ENCODE measurements around the gene GABRR3.
"Not testable (repeated sequence)": the region's sequence is repeated elsewhere in the genome, so short reads cannot be mapped to it uniquely, and the experiment has no call there.

The GABRR3 gene

DNA sequence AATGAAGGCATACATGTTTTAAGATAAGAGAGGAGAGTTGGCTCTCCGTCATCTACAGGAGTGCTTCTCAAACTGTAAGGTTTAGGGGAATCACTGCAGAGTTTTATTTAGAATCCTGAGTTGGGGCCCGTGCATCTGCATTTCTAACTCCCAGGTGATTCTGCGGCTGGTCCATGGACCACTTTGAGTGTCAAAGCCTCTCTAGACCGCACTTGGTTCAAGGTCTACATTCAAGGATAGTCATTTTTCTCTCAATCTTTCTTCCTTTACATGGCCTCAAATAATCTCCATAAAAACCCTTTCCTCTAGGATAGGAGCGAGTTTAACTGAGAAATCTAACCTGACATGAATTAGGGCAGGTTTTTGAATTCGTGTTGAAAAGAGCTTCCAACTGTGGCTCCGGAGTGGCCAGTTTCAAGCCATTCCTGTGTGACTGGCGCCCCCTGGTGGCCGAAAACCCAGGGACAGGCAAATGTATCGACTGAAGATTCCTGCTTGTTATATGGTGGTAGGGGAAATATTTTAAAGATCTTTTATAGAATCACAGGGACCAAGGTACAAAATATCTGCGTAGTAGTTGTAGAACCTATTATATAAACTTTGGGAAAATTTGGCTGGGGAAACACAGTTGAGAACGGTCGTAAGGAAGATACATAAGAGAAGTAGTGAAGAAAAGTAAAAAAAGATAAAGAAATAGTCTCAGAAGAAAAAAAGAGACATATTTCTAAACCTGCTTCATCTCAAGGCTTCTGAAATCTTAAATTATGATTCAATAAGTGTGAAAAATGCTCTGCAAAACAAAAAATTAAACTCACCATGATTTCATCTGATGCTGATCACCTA, 11.9 kb downstream of the GABRR3 start:
- peak in 55 of 56 donors; percentile 32 to 98 (median 71) for DNase-seq

DNA sequence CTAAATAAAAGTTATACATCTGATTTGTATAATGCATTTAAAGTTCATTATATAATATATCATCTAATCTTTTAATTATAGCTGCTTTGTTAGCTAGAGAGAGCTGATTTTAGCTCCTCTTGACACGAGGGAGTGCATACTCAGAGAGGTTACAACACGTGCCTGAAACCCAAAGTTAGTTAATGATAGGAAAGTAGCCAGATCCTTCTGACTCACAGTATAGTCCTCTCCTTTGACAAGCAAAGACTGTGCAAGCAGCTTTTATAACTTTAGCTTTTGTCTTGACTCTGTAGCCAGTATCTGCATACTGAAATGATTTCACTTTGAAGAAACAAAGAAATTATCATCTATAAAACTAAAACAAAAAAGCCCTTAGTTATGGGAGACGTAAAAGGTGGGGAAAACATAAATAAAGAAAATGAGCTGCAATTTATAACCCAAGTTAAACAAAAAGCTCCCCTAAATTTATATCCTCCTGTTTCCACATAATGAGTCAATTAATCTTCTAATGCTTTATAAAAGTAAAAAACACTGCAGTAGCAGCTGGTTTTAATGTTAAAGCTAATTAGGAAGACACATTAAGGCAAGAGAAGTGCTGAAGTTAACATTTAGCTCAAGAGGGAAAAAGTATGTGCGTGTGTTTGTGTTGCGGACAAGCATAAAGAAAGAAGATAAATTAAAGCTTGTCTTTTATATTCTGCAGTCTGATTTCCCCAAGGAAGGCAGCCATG, 13.1 kb downstream of the GABRR3 start:
- no peak for DNase-seq

GRCh38 chr3:98020412-98020811, 14.7 kb downstream of the GABRR3 start:
- DNase-seq, result no peak

GRCh38 chr3:98018301-98018700, 16.8 kb downstream of the GABRR3 start:
- no peak for DNase-seq

- DNase-seq, result no peak
Observed at GRCh38 chr3:98014268-98014585, 20.9 kb downstream of the GABRR3 start.

DNA sequence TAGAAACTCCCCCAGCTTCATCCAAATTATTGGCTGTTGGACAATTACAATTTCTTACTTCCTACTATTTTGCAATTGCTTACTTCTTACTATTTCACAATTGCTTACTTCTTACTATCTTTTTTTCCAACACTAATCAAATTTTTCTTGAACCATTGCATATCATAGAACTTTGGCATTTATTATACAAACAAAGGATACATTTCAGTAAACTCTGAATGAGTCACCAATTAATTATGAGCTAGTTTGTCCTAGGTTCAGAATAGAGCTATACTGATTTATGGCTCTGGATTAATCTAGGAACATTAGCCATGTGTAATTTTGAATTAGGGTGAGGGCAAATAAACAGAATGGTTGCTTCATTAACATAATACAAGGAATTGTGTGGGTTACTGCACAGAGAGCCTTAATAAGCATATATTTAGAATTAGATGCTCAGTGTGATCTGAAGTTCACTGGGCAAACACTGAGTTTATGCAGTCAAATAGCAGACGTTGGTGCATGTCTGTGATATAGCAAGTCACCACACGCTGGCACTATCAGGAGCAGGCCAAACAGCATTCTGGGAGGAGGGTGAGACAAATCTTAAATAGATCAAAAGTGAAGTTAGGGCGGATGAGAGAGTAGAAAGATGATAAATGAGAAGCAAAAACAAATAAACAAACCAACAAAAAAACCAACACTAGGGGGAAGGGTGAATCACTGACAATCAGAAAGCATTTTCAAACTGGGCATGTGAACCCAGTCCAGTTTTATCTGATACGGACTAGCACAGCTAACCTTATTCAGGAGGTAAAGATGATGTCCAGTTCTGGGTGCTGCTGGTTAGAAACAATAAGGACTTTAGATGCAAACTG, 21.5 kb downstream of the GABRR3 start:
- DNase-seq, result no peak

DNA sequence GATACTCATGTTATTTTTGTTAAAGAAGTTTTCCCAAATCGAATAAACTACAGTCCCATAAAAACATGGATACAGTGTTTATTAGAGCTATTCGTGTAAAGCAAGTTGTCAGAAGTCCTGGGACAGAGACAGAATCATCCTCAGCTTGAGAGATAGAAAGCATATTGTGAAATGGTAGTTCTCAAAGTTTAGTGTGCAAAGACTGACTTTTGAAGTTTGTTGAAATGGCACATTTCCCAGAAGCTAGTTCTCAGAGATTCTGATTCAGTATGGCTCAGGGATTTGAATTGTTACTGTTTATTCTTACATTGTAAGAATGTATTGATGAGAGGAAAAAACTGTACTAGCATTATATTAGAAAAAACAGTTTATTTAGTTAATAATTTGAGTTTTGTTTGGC, 22.1 kb downstream of the GABRR3 start:
- DNase-seq, result no peak

DNA sequence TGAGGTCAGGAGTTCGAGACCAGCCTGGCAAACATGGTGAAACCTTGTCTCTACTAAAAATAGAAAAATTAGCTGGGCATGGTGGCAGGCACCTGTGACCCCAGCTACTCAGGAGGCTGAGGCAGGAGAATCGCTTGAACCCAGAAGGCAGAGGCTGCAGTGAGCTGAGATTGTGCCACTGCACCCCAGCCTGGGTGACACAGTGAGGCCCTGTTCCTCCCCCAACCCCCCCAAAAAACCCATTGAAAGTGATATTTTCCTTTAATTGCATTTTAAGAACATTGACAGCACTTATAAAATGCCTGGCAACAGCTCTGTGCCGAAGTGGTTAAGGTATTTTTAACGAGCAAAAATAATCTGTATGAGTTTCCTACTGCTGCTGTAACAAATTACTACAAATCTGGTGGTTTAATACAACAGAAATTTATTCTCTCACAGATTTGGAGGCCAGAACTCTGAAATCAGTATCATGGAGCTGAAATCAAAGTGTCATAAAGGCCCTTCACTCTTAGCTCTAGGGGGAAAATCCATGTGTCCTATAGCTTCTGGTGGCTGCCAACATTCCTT, 24.1 kb downstream of the GABRR3 start:
- DNase-seq, result not testable (repeated sequence)

DNA sequence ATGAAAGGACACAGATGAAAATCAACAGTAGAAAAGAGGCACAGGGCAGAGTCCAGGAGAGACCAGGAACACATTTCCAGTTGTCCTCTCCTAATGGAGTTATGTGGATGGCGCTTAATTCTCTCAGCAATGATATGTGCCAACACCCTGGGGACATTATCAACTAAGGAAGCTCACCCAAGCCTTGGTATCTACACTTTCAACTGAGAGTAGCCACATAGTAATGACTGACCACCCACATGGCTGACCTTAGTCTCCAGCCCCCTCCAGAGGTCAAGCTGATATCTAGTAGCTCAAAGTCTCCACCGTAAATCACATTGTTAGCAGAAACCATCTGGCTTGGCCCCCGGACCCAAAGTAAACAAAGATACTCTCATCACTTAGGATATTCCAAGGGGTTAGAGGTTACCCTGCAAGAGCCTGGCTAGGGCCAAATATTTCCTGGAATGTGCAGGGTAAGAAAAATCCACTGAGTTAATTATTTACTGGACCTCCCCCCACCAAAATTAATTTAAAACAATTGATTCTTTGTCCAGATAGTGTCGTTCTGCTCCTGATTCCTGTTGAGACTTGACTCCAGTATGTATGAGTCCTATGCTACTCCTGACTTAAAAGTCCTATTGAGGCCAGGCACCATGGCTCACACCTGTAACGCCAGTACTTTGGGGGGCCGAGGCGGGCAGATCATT, 24.8 kb downstream of the GABRR3 start:
- DNase-seq, result no peak

- no peak for DNase-seq
Observed at GRCh38 chr3:98008855-98009254, 26.3 kb downstream of the GABRR3 start.

DNA sequence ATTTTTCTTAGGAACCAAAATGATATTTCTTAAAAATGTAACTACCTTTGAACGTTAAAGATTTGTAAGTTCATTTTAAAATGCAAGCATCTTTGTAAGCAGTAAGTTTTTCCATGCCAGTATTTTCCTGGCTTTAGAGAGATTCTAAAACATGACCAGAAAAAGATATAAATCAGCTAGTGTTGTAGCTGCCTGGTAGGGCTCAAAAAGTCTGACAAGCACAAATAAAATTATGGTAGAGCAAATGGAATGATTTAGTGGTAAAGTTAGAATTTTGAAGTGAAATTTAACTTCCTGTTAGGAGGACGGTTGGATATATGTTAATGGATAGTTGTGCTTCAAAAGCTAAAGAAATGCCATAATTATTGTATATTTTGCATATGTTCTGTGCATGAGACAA, 29.7 kb downstream of the GABRR3 start:
- DNase-seq, result no peak

DNA sequence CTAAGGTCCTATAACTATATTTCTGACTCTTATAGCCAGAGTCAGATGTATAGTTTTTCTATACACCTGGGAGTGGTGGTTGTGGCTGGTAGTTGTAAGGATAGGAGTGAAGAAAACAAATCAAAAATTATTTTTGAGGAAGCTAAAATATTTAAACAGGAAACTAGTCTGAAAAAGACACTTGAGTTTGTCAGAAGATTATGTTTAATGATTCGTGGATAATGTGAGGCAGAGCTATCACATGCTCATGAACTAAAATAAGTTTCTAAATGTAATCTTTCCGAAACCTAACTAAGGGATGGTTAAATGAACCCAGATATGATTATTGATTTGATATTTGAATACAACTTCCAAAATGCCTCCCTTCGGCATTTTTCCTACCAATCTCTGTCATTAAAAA, 30.4 kb downstream of the GABRR3 start:
- DNase-seq, result no peak

GRCh38 chr3:98003306-98003969, 31.7 kb downstream of the GABRR3 start:
- no peak for DNase-seq

- no peak for DNase-seq
Observed at GRCh38 chr3:98002717-98003116, 32.4 kb downstream of the GABRR3 start.

GRCh38 chr3:97999994-98000393, 35.1 kb downstream of the GABRR3 start:
- DNase-seq, result no peak

DNA sequence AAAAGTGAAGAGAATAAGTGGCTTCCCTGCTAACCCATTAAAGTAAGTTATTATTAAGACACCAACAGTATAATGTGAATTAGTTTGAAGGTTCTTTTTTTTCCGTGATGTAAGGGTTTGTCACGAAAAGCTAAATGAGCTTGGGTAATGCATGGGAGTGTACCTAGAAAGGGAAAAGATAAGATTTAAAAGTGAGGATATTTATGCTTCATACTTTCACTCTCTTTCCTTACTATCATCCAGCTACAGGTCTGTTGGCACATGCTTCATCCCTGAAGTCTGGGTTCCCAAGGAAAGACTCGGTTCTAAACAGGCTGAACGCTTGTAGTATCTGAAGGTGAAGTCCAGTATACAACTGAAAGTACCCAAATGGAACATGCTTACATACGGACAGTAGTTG, 36.0 kb downstream of the GABRR3 start:
- DNase-seq, result no peak

- DNase-seq, result no peak
Observed at GRCh38 chr3:97996988-97997387, 38.1 kb downstream of the GABRR3 start.

GRCh38 chr3:97994328-97994945, 40.7 kb downstream of the GABRR3 start:
- DNase-seq, result no peak

GRCh38 chr3:97993526-97993925, 41.6 kb downstream of the GABRR3 start:
- no peak for DNase-seq

GRCh38 chr3:97992547-97993173, 42.5 kb downstream of the GABRR3 start:
- no peak for DNase-seq

All from amygdala (tissue), 56 donors.